HG03097 (cell line): ENCODE results near the gene NRIP1.

Experiments used
- ATAC-seq: cut with Tn5 transposase; IDR thresholded peaks from one replicate; pipeline ENCODE4 v1.9.1; 2021; ENCODE audit not compliant: unreplicated experiment, low FRiP score

The NRIP1 gene

GRCh38 chr21:15064576-15065391 is at the start of gene NRIP1:
Gene NRIP1, minus strand, starts transcription at chr21:15065000. Its CDS starts 96,808 bp downstream, at chr21:14968192.
- peak; percentile 54 for ATAC-seq

GRCh38 chr21:15112858-15113257 is 48.1 kb upstream of the NRIP1 start:
- ATAC-seq: no peak

GRCh38 chr21:15108801-15109200 is 44.0 kb upstream of the NRIP1 start:
- ATAC-seq: no peak

- ATAC-seq: no peak
Observed at GRCh38 chr21:15104470-15104869, 39.7 kb upstream of the NRIP1 start.

- ATAC-seq: no peak
Observed at GRCh38 chr21:15098908-15099307, 34.1 kb upstream of the NRIP1 start.

- no peak for ATAC-seq
Observed at GRCh38 chr21:15098181-15098580, 33.4 kb upstream of the NRIP1 start.

GRCh38 chr21:15097580-15097979 is 32.8 kb upstream of the NRIP1 start:
- ATAC-seq: no peak

- no peak for ATAC-seq
Observed at GRCh38 chr21:15096146-15096545, 31.3 kb upstream of the NRIP1 start.

GRCh38 chr21:15095326-15095725 is 30.5 kb upstream of the NRIP1 start:
- no peak for ATAC-seq

- ATAC-seq: no peak
Observed at GRCh38 chr21:15094706-15095105, 29.9 kb upstream of the NRIP1 start.

GRCh38 chr21:15093216-15093615 is 28.4 kb upstream of the NRIP1 start:
- ATAC-seq: no peak

- ATAC-seq: no peak
Observed at GRCh38 chr21:15092745-15093144, 27.9 kb upstream of the NRIP1 start.

GRCh38 chr21:15090390-15090789 is 25.6 kb upstream of the NRIP1 start:
- ATAC-seq: no peak

GRCh38 chr21:15088488-15088887 is 23.7 kb upstream of the NRIP1 start:
- ATAC-seq: no peak

GRCh38 chr21:15084668-15085067 is 19.9 kb upstream of the NRIP1 start:
- no peak for ATAC-seq

- ATAC-seq: no peak
Observed at GRCh38 chr21:15080526-15080925, 15.7 kb upstream of the NRIP1 start.

- ATAC-seq: no peak
Observed at GRCh38 chr21:15079269-15079668, 14.5 kb upstream of the NRIP1 start.

- no peak for ATAC-seq
Observed at GRCh38 chr21:15078180-15078579, 13.4 kb upstream of the NRIP1 start.

- no peak for ATAC-seq
Observed at GRCh38 chr21:15077529-15078145, 12.8 kb upstream of the NRIP1 start.

- ATAC-seq: no peak
Observed at GRCh38 chr21:15076730-15077129, 11.9 kb upstream of the NRIP1 start.

GRCh38 chr21:15071009-15071408 is 6.2 kb upstream of the NRIP1 start:
- ATAC-seq: no peak

- no peak for ATAC-seq
Observed at GRCh38 chr21:15066123-15066575, 1.3 kb upstream of the NRIP1 start.
